GM18909 (cell line): Measurements from ENCODE around the gene VPS18.
A peak's percentile ranks its signal among the peaks of the same experiment; 100 is the strongest.

Experiments used
- ATAC-seq: cut with Tn5 transposase; IDR thresholded peaks from one replicate; pipeline ENCODE4 v1.9.1; 2021; ENCODE audit warnings: mild to moderate bottlenecking; ENCODE audit not compliant: unreplicated experiment, poor library complexity

VPS18 gene

GRCh38 chr15:40869686-40870085 is 24.6 kb upstream of the VPS18 start:
- ATAC-seq = no peak

GRCh38 chr15:40870716-40871115 is 23.5 kb upstream of the VPS18 start:
- ATAC-seq = no peak

GRCh38 chr15:40871749-40872617 is 22.3 kb upstream of the VPS18 start:
- ATAC-seq = peak; percentile 49

GRCh38 chr15:40872791-40873693 is 21.2 kb upstream of the VPS18 start:
- ATAC-seq = no peak

GRCh38 chr15:40873694-40874561 is 20.3 kb upstream of the VPS18 start, which contains the start of gene RHOV:
Gene RHOV, minus strand, starts transcription at chr15:40874234. Its CDS starts 95 bp downstream, at chr15:40874139.
- ATAC-seq = peak; percentile 58

GRCh38 chr15:40875991-40876730 is 18.1 kb upstream of the VPS18 start:
- ATAC-seq = no peak

- ATAC-seq = no peak
Measured at GRCh38 chr15:40877694-40878093, 16.6 kb upstream of the VPS18 start.

GRCh38 chr15:40878785-40879184 is 15.5 kb upstream of the VPS18 start:
- ATAC-seq = no peak

- no peak for ATAC-seq
Measured at GRCh38 chr15:40879609-40880008, 14.6 kb upstream of the VPS18 start.

- ATAC-seq = no peak
Measured at GRCh38 chr15:40881351-40881750, 12.9 kb upstream of the VPS18 start.

- ATAC-seq = no peak
Measured at GRCh38 chr15:40886586-40886985, 7.7 kb upstream of the VPS18 start.

- ATAC-seq = no peak
Measured at GRCh38 chr15:40889112-40889511, 5.1 kb upstream of the VPS18 start.

GRCh38 chr15:40891138-40891537 is 3.1 kb upstream of the VPS18 start:
- ATAC-seq = no peak

- no peak for ATAC-seq
Measured at GRCh38 chr15:40891810-40892446, 2.3 kb upstream of the VPS18 start.

- ATAC-seq = no peak
Measured at GRCh38 chr15:40892447-40893012, 1.7 kb upstream of the VPS18 start.

GRCh38 chr15:40893019-40893670 is 1.1 kb upstream of the VPS18 start:
- no peak for ATAC-seq

- peak; percentile 38 for ATAC-seq
Measured at GRCh38 chr15:40894681-40895448, 615 bp downstream of the VPS18 start.
